Esophagus squamous epithelium (tissue), 5 donors: ENCODE data around the gene ASB18. TPM values are rescaled to one million over a fixed set of nuclear protein-coding genes. Genes with fewer than 3 reads are reported as not detected.

Experiments used
- DNase-seq: peaks from one replicate; lab custom pipeline; 2025; lab: John Stamatoyannopoulos, UW
- H3K27ac ChIP-seq, 4 donors: fragments of 200-600 bp; sonication (generic); one replicate each; pipeline ENCODE4 v1.5.1; 2016 to 2019; ENCODE audit warnings: mild to moderate bottlenecking in 1 of 4
- H3K27me3 ChIP-seq, 4 donors: fragments of 200-600 bp; sonication (generic); 1 replicate in 3 of 4; 2 replicates in 1 of 4; pipeline versions ENCODE4 v1.5.1 to v1.6.0; 2017 to 2021; ENCODE audit warnings: antibody characterized with exemption in 1 of 4
- H3K36me3 ChIP-seq, 3 donors: fragments of 200-600 bp; sonication (generic); one replicate each; pipeline ENCODE4 v1.5.1; 2016 to 2019
- H3K4me1 ChIP-seq, 3 donors: fragments of 200-600 bp; sonication (generic); one replicate each; pipeline ENCODE4 v1.5.1; 2017 to 2019
- H3K4me3 ChIP-seq, 4 donors: fragments of 200-600 bp; sonication (generic); 1 replicate in 3 of 4; 2 replicates in 1 of 4; pipeline ENCODE4 v1.5.1; 2016 to 2019; ENCODE audit warnings: mild to moderate bottlenecking in 2 of 4, moderate library complexity in 1 of 4
- H3K9me3 ChIP-seq, 3 donors: fragments of 200-600 bp; sonication (generic); one replicate each; pipeline ENCODE4 v1.5.1; 2016 to 2019
- POLR2A ChIP-seq, 4 donors: fragments of 450-650 bp; IDR thresholded peaks; one replicate each; pipeline ENCODE4 v1.6.1; 2017; ENCODE audit warnings: antibody characterized with exemption in 4 of 4, mild to moderate bottlenecking in 4 of 4, moderate library complexity in 3 of 4
- WGBS, 2 donors: methylation state at CpG; one replicate each; pipeline ENCODE4 v1.1.5; 2018; 5-methylcytosine and 5-hydroxymethylcytosine counted together
- intact Hi-C: fragments of 100-400 bp; cut with DNase I; formaldehyde crosslinking; loops from one replicate; pipeline ENCODE4 v1.15.0; 2022
- total RNA-seq, 4 donors: library from RNA; depleted of rRNA; stranded (reverse); fragments of >200 nt; gene quantifications; one replicate each; pipeline ENCODE4 v1.1.0, GENCODE V29; 2016
- TF ChIP-seq, protein P1 (sequence below), 6 experiments: fragments of 450-650 bp in 4 of 6; fragments of 200-600 bp in 2 of 6; sonication (generic) in 2 of 6; IDR thresholded peaks; one replicate each; pipeline ENCODE4 v1.5.1; 2016 to 2019; ENCODE audit warnings: antibody characterized with exemption in 6 of 6, mild to moderate bottlenecking in 4 of 6, moderate library complexity in 4 of 6
- donor health status: DM: yes; HTN: yes; CAD: no.

The ASB18 gene
- total RNA-seq, 4 donors from 2014 or later = not detected

DNA sequence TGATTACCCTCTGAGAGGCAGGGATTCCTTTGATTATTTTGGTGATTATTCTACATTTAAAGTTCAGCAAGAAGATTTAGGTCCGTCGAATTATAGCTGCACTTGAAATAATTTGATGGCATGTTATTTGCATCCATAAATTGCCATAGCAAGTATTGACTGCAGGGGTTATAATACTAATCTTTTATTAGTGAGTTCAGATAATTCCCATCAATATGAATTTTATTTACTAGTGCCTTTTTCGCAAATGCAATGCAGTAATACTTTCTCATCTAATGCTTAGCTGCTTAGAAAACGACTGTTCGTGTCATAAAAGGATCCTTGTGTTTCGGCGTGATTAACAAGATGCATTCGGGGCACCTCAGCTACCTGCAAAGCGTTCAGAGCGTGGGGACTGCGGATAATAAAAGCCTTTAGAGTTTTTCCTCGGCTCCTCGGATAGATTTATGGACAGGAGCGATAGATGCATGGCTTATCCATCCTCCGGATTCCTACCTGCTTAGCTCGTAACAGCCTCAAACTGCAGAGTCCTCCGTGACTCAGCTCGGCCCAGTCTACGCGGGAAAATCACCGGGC, 93.5 kb downstream of the ASB18 start:
- Histone ChIP-seq H3K27ac (no peak overlapping the region), H3K27me3 (peaks cover 58 to 100% (median 77%) of the 10 kb centered on the region in 4 donors), H3K4me1 (peaks cover 33 to 81% (median 40%) of the 10 kb centered on the region in 3 donors), H3K36me3 (no peaks in the 10 kb centered on the region), H3K9me3 (no peaks in the 10 kb centered on the region), H3K4me3 (no peak overlapping the region)
- 20 to 22% methylated on average over 13 to 17 of the region's 21 CpGs for WGBS, 2 donors
- no peak for TF ChIP-seq POLR2A (IDR thresholded peaks at IDR 0.05)
- TF ChIP-seq, protein P1, sequence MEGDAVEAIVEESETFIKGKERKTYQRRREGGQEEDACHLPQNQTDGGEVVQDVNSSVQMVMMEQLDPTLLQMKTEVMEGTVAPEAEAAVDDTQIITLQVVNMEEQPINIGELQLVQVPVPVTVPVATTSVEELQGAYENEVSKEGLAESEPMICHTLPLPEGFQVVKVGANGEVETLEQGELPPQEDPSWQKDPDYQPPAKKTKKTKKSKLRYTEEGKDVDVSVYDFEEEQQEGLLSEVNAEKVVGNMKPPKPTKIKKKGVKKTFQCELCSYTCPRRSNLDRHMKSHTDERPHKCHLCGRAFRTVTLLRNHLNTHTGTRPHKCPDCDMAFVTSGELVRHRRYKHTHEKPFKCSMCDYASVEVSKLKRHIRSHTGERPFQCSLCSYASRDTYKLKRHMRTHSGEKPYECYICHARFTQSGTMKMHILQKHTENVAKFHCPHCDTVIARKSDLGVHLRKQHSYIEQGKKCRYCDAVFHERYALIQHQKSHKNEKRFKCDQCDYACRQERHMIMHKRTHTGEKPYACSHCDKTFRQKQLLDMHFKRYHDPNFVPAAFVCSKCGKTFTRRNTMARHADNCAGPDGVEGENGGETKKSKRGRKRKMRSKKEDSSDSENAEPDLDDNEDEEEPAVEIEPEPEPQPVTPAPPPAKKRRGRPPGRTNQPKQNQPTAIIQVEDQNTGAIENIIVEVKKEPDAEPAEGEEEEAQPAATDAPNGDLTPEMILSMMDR (IDR thresholded peaks at IDR 0.05) = no peak
- intact Hi-C loops = no loop called here
- no peak for DNase-seq

DNA sequence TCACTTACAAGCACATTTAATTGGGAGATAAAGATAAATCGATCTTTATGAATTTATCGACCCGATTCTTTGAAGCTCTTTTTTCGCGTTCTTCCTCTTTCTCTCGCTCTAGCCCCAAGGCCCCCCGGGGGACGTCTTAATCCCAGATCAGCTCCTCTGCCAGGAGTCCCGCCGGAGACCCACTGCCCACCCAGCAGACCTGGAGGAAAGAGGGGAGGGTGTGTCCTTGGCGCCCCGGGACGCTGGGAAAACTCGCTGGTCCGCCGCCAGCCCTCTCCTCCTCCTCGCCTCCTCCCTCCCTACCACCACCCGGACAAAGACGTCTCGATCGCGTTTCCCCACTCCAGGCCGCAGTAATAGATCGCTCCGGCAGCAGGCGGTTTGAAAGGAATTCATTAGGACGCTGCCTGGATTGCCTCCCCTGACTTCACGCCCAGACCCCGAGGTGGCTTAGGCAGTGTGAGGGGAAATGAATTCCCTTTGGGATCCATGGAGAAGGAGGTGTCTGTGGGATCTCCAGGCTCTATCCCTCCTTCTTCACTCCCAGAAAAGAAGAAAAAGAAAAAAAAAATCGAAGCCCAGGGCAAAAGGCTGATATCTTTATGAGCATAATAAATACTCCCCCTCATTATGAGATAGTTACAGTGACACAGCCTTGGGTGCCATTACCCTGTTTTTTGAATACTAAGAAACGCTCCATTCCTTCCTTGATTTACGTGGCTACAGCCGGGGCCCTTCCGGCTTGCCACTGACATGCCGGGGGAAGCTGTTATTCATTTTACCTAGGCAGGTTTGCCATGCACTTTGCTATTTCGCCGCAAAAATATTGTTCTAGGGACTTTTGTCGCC, 94.2 kb downstream of the ASB18 start:
- no peak for DNase-seq
- peaks cover 64 to 100% (median 84%) of the 10 kb centered on the region in 4 donors for H3K27me3 ChIP-seq
- H3K4me1 ChIP-seq = peaks cover 33 to 83% (median 40%) of the 10 kb centered on the region in 3 donors

DNA sequence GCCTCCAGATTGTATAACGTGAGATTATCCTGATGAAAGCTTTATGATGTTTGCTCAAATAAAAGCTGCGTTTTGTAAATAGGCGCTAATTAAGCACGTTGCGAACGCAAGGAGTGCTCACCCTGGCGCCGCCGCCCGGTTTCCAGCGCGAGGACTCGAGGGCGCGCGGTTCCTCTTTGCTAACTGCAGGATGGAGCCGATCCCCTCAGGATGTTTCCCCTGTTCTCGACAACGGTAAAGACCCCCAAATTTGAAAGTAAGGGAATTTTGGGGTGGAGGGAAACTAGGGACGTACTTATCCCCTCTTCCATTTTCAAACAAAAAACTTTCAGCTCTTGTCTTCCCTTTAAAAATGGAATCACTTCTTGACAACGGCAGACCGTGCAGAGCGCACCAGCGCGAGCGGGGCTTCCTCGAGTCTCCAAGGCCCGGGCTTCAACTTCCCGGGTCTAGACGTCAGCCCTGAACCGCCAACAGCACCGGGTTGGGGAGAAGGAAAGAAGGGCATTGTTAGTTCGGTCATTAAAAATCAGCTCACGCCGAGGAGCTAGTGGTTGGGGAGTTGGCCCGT, 95.0 kb downstream of the ASB18 start:
- 11 to 15% methylated on average over 24 to 35 of the region's 36 CpGs for WGBS, 2 donors
- Histone ChIP-seq H3K36me3 (no peaks in the 10 kb centered on the region), H3K27me3 (peaks cover 69 to 100% (median 87%) of the 10 kb centered on the region in 4 donors), H3K4me3 (no peak overlapping the region), H3K27ac (no peak overlapping the region), H3K4me1 (peaks cover 37 to 90% (median 47%) of the 10 kb centered on the region in 3 donors), H3K9me3 (no peaks in the 10 kb centered on the region)
- no peak for TF ChIP-seq POLR2A (IDR thresholded peaks at IDR 0.05)
- TF ChIP-seq, protein P1 (IDR thresholded peaks at IDR 0.05) = no peak
- DNase-seq = no peak
- intact Hi-C loops = no loop called here

More for the DNA sequence above, 94.2 kb downstream of the ASB18 start:
- Histone ChIP-seq H3K9me3 (no peaks in the 10 kb centered on the region), H3K4me3 (no peak overlapping the region), H3K36me3 (no peaks in the 10 kb centered on the region), H3K27ac (no peak overlapping the region)
- intact Hi-C loops = no loop called here
- TF ChIP-seq, protein P1 (IDR thresholded peaks at IDR 0.05) = no peak
- TF ChIP-seq POLR2A (IDR thresholded peaks at IDR 0.05) = no peak
- WGBS, 2 donors = 9 to 10% methylated on average over 30 to 31 of the region's 38 CpGs

DNA sequence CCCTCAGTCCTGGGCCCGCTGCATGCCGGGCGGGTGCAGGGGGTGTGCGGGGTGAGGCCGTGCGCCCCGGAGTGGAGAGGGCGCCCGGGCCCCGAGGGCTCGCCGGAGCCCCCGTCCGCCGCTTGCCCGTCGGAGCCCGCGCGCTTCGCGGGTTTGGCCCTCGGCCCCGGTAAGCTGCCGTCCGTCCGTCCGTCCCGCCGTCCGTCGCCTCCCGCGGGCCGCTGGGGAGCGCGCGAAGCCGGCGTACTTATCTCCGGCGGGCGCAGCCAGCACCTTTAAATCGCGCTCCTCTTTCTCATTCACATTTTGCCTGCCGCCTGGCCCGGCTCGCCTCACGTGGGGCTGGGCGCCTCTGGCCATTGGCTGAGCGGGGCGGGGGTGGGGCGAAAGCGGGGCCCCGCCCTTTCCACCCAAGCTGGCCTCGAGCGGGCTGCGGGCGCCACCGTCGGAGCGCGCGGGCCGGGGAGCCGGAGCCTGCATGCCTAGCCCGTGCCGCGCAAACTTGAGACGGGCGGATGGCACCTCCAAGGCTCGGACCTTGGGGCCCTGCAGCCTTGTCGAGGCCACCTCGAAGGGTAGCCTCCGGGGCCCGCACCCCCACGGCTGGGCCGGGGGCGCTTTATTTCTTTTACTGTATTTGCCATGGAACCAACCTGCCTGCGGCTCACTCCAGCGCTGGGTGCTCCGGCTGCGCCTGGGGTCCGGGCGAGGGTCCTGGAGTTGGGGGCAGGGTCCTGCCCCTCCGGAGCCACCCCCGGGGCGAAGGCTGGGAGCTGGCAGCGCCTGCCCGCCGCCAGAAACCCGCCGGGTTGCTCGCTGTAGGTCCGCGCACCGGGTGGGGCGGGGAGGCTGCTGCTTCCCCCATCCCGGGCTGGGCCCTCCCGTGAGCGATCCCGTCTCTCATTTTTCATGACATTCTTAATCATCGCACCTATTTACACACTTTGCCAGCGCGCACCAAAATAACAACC, 95.8 kb downstream of the ASB18 start, which contains the start of gene GBX2:
TSS of gene GBX2 (minus strand) at position 277 of the 971 bp plus-strand sequence. CDS start 415 bp downstream, outside the sequence.
- WGBS, 2 donors = 5 to 7% methylated on average over 3 to 22 of the region's 105 CpGs
- peaks cover 76 to 100% (median 84%) of the 10 kb centered on the region in 4 donors for H3K27me3 ChIP-seq
- intact Hi-C loops = no loop called here
- H3K4me1 ChIP-seq = peaks cover 44 to 95% (median 54%) of the 10 kb centered on the region in 3 donors
- no peak for DNase-seq
- peak within 1 kb of the TSS; percentile 8 to 65 (median 32) for H3K4me3 ChIP-seq
- no peaks in the 10 kb centered on the region for H3K9me3 ChIP-seq
- no peak for TF ChIP-seq POLR2A (IDR thresholded peaks at IDR 0.05)
- TF ChIP-seq, protein P1 (IDR thresholded peaks at IDR 0.05) = no peak
- no peak within 1 kb of the TSS for H3K27ac ChIP-seq
- no peaks in the 10 kb centered on the region for H3K36me3 ChIP-seq
